Loucy (cell line): ENCODE data around the gene PAPPA2.
"Not testable (repeated sequence)": the region's sequence is repeated elsewhere in the genome, so short reads cannot be mapped to it uniquely, and the experiment has no call there.

Experiments
- H2AFZ ChIP-seq: fragments of 200-600 bp; sonication (generic); 2 replicates; pipeline ENCODE4 v1.6.0; 2016; ENCODE audit warnings: antibody characterized with exemption, mild to moderate bottlenecking, low read length, moderate library complexity
- H3F3A ChIP-seq: fragments of 200-600 bp; 2 replicates; pipeline ENCODE4 v1.6.0; 2016; ENCODE audit warnings: antibody characterized with exemption, low read depth, mild to moderate bottlenecking
- H3K27me3 ChIP-seq: fragments of 200-600 bp; sonication (generic); 2 replicates; pipeline ENCODE4 v1.6.1; 2014; ENCODE audit warnings: low read length, mild to moderate bottlenecking; ENCODE audit not compliant: insufficient read depth, poor library complexity, severe bottlenecking
- H3K36me3 ChIP-seq: fragments of 200-600 bp; sonication (generic); 2 replicates; pipeline ENCODE4 v1.6.1; 2016; ENCODE audit warnings: low read length; ENCODE audit not compliant: insufficient read depth
- H3K4me1 ChIP-seq: fragments of 200-600 bp; sonication (generic); 2 replicates; pipeline ENCODE4 v1.5.1; 2014; ENCODE audit warnings: low read length, mild to moderate bottlenecking; ENCODE audit not compliant: insufficient read depth, poor library complexity, severe bottlenecking
- H3K4me2 ChIP-seq: fragments of 200-600 bp; sonication (generic); 2 replicates; pipeline ENCODE4 v1.6.0; 2014; ENCODE audit warnings: antibody characterized with exemption, low read length, low read depth, mild to moderate bottlenecking; ENCODE audit not compliant: poor library complexity, severe bottlenecking
- H3K4me3 ChIP-seq: fragments of 200-600 bp; sonication (generic); 2 replicates; pipeline ENCODE4 v1.5.1; 2014; ENCODE audit warnings: low read length, mild to moderate bottlenecking, mixed read lengths; ENCODE audit not compliant: poor library complexity, severe bottlenecking
- H3K79me2 ChIP-seq: fragments of 200-600 bp; sonication (generic); 2 replicates; pipeline ENCODE4 v1.6.1; 2014; ENCODE audit warnings: low read length; ENCODE audit not compliant: insufficient read depth
- H3K9ac ChIP-seq: fragments of 200-600 bp; sonication (generic); 2 replicates; pipeline ENCODE4 v1.6.0; 2014; ENCODE audit warnings: mild to moderate bottlenecking, low read depth, low read length, moderate library complexity; ENCODE audit not compliant: poor library complexity, severe bottlenecking
- H3K9me2 ChIP-seq: fragments of 200-600 bp; sonication (generic); replicated peaks from 2 replicates; pipeline ENCODE4 v1.6.1; 2016; ENCODE audit warnings: low read depth, low read length, mixed read lengths
- H3K9me3 ChIP-seq: fragments of 200-600 bp; sonication (generic); 2 replicates; pipeline ENCODE4 v1.6.1; 2014; ENCODE audit warnings: mild to moderate bottlenecking, antibody characterized with exemption, low read length, low read depth; ENCODE audit not compliant: insufficient read depth
- H4K20me1 ChIP-seq: fragments of 200-600 bp; sonication (generic); 2 replicates; pipeline ENCODE4 v1.6.0; 2014; ENCODE audit warnings: antibody characterized with exemption, low read length, mild to moderate bottlenecking; ENCODE audit not compliant: insufficient read depth, poor library complexity, severe bottlenecking
- CTCF ChIP-seq: fragments of 200-600 bp; sonication (generic); conservative IDR thresholded peaks from 2 replicates; pipeline ENCODE4 v1.5.1; 2014; ENCODE audit warnings: mild to moderate bottlenecking, antibody characterized with exemption, low read length
- EZH2phosphoT487 ChIP-seq: fragments of 200-600 bp; IDR thresholded peaks from 2 replicates; pipeline ENCODE4 v1.6.1; 2018; ENCODE audit warnings: antibody characterized with exemption, mild to moderate bottlenecking, moderate library complexity, borderline replicate concordance

PAPPA2 gene

DNA sequence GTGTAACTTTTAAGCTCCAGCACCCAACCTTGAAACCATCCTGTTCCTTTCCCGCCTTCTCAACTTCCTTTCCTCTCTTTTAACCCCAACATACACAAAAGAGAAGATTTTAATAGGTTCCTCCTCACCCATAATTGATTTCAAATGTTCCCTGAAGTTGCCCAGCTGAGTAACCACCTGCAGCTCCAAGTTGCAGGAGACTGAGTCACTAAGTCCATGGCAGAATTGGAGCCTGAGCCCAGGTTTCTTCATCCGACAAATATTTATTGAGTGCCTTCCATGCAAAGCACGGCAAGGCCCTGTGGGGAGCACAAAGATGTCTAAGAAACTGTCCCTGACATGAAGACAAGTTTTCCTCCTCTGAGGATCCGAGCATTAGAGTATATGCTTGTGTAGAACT, 97.7 kb downstream of the PAPPA2 start:
- Histone ChIP-seq H3K4me1 (no peaks in the 10 kb centered on the region), H3K36me3 (no peaks in the 10 kb centered on the region), H3F3A (no peaks in the 10 kb centered on the region), H3K9me3 (no peaks in the 10 kb centered on the region), H3K27me3 (no peaks in the 10 kb centered on the region), H3K4me3 (no peak overlapping the region), H4K20me1 (no peaks in the 10 kb centered on the region), H3K9ac (no peak overlapping the region), H2AFZ (no peak overlapping the region), H3K79me2 (no peaks in the 10 kb centered on the region), H3K9me2 (no peaks in the 10 kb centered on the region), H3K4me2 (no peak overlapping the region)
- TF ChIP-seq CTCF (no peak), EZH2phosphoT487 (no peak)

DNA sequence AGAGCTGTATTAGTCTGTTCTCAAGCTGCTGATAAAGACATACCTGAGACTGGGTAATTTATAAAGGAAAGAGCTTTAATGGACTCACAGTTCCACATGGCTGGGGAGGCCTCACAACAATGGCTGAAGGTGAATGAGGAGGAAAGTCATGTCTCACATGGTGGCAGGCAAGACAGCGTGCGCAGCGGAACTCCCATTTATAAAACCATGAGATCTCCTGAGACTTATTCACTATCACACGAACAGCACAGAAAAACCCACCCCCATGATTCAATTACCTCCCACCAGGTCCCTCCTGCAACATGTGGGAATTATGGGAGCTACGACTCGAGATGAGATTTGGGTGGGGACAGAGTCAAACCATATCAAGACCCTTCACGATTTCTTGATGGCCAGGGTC, 98.8 kb downstream of the PAPPA2 start:
- H3K4me1 ChIP-seq, H3K9me2 ChIP-seq, H3K4me3 ChIP-seq, H3K9me3 ChIP-seq, H3F3A ChIP-seq, H3K79me2 ChIP-seq, H3K27me3 ChIP-seq, H3K36me3 ChIP-seq, H3K9ac ChIP-seq, H2AFZ ChIP-seq, H3K4me2 ChIP-seq, H4K20me1 ChIP-seq: not testable (repeated sequence)

GRCh38 chr1:176566004-176566975, 103.3 kb downstream of the PAPPA2 start:
- Histone ChIP-seq H4K20me1 (no peaks in the 10 kb centered on the region), H3K36me3 (no peaks in the 10 kb centered on the region), H3K79me2 (no peaks in the 10 kb centered on the region), H3F3A (no peaks in the 10 kb centered on the region), H3K4me1 (no peaks in the 10 kb centered on the region), H2AFZ (no peak overlapping the region), H3K9ac (no peak overlapping the region), H3K9me2 (no peaks in the 10 kb centered on the region), H3K27me3 (no peaks in the 10 kb centered on the region), H3K4me2 (no peak overlapping the region), H3K4me3 (no peak overlapping the region), H3K9me3 (no peaks in the 10 kb centered on the region)
- no peak for TF ChIP-seq CTCF
- TF ChIP-seq EZH2phosphoT487 = no peak
